Mesothelial cell of epicardium (in vitro differentiated cells): ENCODE measurements around the gene DSN1. TPM values are rescaled to one million over a fixed set of nuclear protein-coding genes. Genes with fewer than 3 reads are reported as not detected.

Experiments used
- DNase-seq, 2 experiments: peaks; one replicate each; pipeline ENCODE4 v3.0.0; 2021; ENCODE audit warnings: low spot score in 2 of 2; ENCODE audit not compliant: unreplicated experiment in 2 of 2
- H3K27ac Mint-ChIP-seq: 2 replicates; pipeline ENCODE4 v1.8.0; 2021; ENCODE audit warnings: mixed read lengths
- H3K27me3 Mint-ChIP-seq: 2 replicates; pipeline ENCODE4 v1.8.0; 2021; ENCODE audit warnings: low read depth, mixed read lengths
- H3K36me3 Mint-ChIP-seq: 2 replicates; pipeline ENCODE4 v1.8.0; 2021; ENCODE audit warnings: mixed read lengths
- H3K4me1 Mint-ChIP-seq: 2 replicates; pipeline ENCODE4 v1.8.0; 2021; ENCODE audit warnings: mixed read lengths
- H3K4me3 Mint-ChIP-seq: 2 replicates; pipeline ENCODE4 v1.8.0; 2021; ENCODE audit warnings: mild to moderate bottlenecking, moderate library complexity, mixed read lengths
- H3K9me3 Mint-ChIP-seq: 2 replicates; pipeline ENCODE4 v1.8.0; 2021; ENCODE audit warnings: mixed read lengths
- CTCF ChIP-seq: fragments of 200-600 bp; sonication (generic); IDR thresholded peaks from one replicate; pipeline ENCODE4 v1.5.0; 2021; ENCODE audit warnings: antibody characterized with exemption; ENCODE audit not compliant: unreplicated experiment
- total RNA-seq: library from RNA; stranded (reverse); gene quantifications from 3 replicates; pipeline ENCODE4 v1.2.1, GENCODE V29; 2021

DSN1 gene
- total RNA-seq, 1 donor from 2014 or later = 15.1 TPM

DNA sequence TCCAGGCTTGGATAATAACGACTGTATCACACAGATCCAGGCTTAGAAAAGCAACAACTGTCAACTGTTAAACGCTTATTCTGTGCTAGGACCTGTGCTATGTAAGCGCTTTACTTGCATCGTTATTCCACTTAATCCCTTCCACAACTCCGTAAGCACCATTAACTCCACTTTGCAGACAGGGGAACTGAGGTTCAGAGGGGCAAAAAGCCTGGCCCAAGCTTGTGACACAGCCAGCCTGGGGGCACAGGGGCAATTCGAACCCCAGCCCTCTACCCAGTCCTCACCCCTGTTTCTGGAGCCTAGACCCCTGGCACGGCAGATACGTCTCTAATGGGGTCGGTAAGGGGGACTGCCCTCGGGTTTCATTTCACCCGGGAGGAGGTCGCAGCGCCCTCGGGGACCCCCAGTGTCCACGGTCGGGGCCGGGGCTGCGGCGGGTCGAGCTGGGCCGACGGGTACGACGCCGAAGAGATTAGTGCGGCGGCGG lies 411 bp downstream of the DSN1 start:
- Mint-ChIP-seq H3K9me3 (no peaks in the 10 kb centered on the region), H3K36me3 (no peaks in the 10 kb centered on the region)
- no peak for TF ChIP-seq CTCF

DNA sequence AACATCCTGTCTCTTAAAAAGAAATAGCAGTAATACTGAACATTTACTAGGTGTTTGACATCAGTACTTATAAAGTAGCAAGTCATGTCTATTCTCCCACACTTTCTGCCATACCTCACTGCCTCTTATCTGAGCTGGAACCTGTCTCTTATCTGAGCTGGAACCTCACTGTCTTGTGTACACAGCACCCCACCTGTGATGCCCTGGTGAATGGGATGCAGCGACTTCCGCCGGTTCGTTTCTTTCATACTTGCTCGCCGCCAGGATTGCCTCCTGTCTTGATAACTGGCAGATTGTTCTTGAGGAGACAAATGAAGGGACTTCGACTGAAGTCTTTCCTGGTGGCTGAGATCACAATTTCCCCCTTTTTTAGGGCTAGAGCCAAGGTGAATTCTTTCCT lies 2.9 kb downstream of the DSN1 start:
- no peak for TF ChIP-seq CTCF
- Mint-ChIP-seq H3K36me3 (no peaks in the 10 kb centered on the region), H3K9me3 (no peaks in the 10 kb centered on the region), H3K27me3 (peaks cover 2% of the 10 kb centered on the region), H3K4me3 (no peak overlapping the region), H3K4me1 (peaks cover 27% of the 10 kb centered on the region), H3K27ac (peak overlapping the region; percentile 6)
- no peak for DNase-seq

More for the DNA sequence above, 411 bp downstream of the DSN1 start:
- peak overlapping the region; percentile 97 for H3K27ac Mint-ChIP-seq
- H3K4me1 Mint-ChIP-seq = peaks cover 31% of the 10 kb centered on the region
- H3K27me3 Mint-ChIP-seq = peaks cover 2% of the 10 kb centered on the region
- H3K4me3 Mint-ChIP-seq = peak overlapping the region; percentile 80
- no peak for DNase-seq

DNA sequence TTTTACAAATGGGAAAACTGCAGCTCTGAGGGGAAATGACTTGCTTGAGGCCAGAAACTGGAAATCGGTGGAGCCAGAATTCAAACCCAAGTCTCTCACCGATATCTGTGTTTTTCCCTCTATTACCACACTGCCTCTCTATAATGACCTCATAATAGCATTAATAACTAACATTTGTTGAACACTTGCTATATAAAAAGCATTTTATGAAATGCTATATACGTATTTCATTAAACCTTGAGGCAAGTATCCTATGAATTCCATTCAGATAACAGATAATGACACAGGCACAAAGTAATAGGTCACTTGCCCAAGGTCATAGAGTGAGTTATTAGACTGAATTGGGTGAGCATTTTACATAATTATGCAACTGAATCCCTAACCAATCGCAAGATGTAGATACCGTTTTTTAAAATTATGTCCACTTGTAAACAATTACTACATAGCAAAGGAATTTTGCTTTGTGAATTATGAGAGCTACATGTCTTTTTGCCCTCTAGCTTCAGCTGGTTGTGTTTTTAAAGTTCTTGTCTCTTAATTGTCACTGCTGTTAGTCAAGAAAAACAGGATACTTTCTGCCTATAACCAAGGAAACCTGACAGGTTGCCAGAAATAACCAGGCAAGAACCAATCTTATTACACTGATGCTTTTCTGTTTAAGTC lies 4.7 kb downstream of the DSN1 start:
- Mint-ChIP-seq H3K27ac (peak overlapping the region; percentile 80), H3K36me3 (no peaks in the 10 kb centered on the region), H3K27me3 (peaks cover 2% of the 10 kb centered on the region), H3K4me3 (no peak overlapping the region), H3K4me1 (peaks cover 22% of the 10 kb centered on the region), H3K9me3 (no peaks in the 10 kb centered on the region)
- no peak for TF ChIP-seq CTCF
- no peak for DNase-seq

GRCh38 chr20:36761125-36761524 lies 12.4 kb downstream of the DSN1 start:
- Mint-ChIP-seq H3K27ac (no peak overlapping the region), H3K36me3 (peaks cover 6% of the 10 kb centered on the region), H3K4me1 (no peaks in the 10 kb centered on the region), H3K9me3 (no peaks in the 10 kb centered on the region), H3K4me3 (no peak overlapping the region), H3K27me3 (no peaks in the 10 kb centered on the region)
- no peak for TF ChIP-seq CTCF
- DNase-seq = no peak

- H3K36me3 Mint-ChIP-seq = peaks cover 6% of the 10 kb centered on the region
- no peaks in the 10 kb centered on the region for H3K27me3 Mint-ChIP-seq
- no peak overlapping the region for H3K4me3 Mint-ChIP-seq
- H3K27ac Mint-ChIP-seq = no peak overlapping the region
- H3K4me1 Mint-ChIP-seq = no peaks in the 10 kb centered on the region
- no peaks in the 10 kb centered on the region for H3K9me3 Mint-ChIP-seq
- no peak for TF ChIP-seq CTCF
- DNase-seq = no peak
Observed at GRCh38 chr20:36760647-36761046, 12.9 kb downstream of the DSN1 start.
